Measurements from ENCODE around the gene UGT3A2. TPM values are rescaled to one million over a fixed set of nuclear protein-coding genes. Genes with fewer than 3 reads are reported as not detected.

Gene UGT3A2
- total RNA-seq, 2 experiments from 2014 or later, result not detected

GRCh38 chr5:36070687-36071571, 4.2 kb upstream of the UGT3A2 start:
- Mint-ChIP-seq H3K27me3 (peaks cover 15% of the 10 kb centered on the region), H3K36me3 (no peaks in the 10 kb centered on the region), H3K27ac (no peak overlapping the region), H3K4me3 (peak overlapping the region; percentile 14), H3K9me3 (no peaks in the 10 kb centered on the region), H3K4me1 (ENCODE audit: low read depth) (peaks cover 8% of the 10 kb centered on the region)
- intact Hi-C loops (cut with micrococcal nuclease), result loop anchor here (10.0 kb wide), 1 partner anchor 174 kb away; the partner anchor contains the start of gene NADK2
- POLR2A ChIA-PET, result no interaction called here
- CTCF ChIA-PET, result interaction anchor here (1.9 to 3.7 kb wide), 2 partner anchors 8 to 12 kb away, joined by 5 to 20 read pairs; no protein-coding TSS in a partner anchor
- no peak for DNase-seq

DNA sequence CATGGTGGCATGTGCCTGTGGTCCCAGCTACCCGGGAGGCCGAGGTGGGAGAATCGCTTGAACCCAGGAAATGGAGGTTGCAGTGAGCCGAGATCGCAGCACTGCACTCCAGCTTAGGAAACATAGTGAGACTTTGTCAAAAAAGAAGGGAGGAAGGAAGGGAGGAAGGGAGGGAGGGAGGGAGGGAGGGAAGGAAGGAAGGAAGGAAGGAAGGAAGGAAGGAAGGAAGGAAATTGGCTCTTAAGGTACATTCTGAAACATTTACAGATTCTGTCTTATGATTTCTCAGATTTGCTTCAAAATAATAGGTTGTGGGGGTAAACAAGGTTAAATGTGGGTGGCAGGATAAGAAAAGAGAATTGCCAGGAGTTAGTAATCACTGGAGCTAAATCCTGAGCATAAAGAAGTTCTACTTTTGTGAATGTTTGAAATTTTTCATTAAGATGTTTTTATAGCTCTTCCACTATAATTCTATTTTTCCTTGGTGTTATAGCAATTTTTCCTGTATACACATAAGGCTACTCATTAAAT, 2.1 kb upstream of the UGT3A2 start:
- H3K4me1 Mint-ChIP-seq (ENCODE audit: low read depth), result peaks cover 8% of the 10 kb centered on the region
- no peaks in the 10 kb centered on the region for H3K9me3 Mint-ChIP-seq
- H3K27ac Mint-ChIP-seq, result no peak overlapping the region
- no peaks in the 10 kb centered on the region for H3K36me3 Mint-ChIP-seq
- H3K27me3 Mint-ChIP-seq, result peaks cover 22% of the 10 kb centered on the region
- H3K4me3 Mint-ChIP-seq, result no peak overlapping the region
- ChIA-PET CTCF (interaction anchor here (0.6 to 3.7 kb wide), 2 partner anchors 10 to 24 kb away, joined by 3 to 20 read pairs; no protein-coding TSS in a partner anchor), POLR2A (no interaction called here)
- DNase-seq, result no peak
- intact Hi-C loops (cut with micrococcal nuclease), result no loop called here

- intact Hi-C loops (cut with micrococcal nuclease), result no loop called here
- ChIA-PET POLR2A (no interaction called here), CTCF (interaction anchor here (0.6 to 2.1 kb wide), 2 partner anchors 11 to 13 kb away, joined by 3 to 11 read pairs; no protein-coding TSS in a partner anchor)
- Mint-ChIP-seq H3K9me3 (no peaks in the 10 kb centered on the region), H3K4me3 (no peak overlapping the region), H3K36me3 (no peaks in the 10 kb centered on the region), H3K27ac (no peak overlapping the region), H3K27me3 (peaks cover 22% of the 10 kb centered on the region), H3K4me1 (ENCODE audit: low read depth) (peaks cover 4% of the 10 kb centered on the region)
- DNase-seq, result no peak
Measured at GRCh38 chr5:36066001-36066539, 612 bp downstream of the UGT3A2 start.

DNA sequence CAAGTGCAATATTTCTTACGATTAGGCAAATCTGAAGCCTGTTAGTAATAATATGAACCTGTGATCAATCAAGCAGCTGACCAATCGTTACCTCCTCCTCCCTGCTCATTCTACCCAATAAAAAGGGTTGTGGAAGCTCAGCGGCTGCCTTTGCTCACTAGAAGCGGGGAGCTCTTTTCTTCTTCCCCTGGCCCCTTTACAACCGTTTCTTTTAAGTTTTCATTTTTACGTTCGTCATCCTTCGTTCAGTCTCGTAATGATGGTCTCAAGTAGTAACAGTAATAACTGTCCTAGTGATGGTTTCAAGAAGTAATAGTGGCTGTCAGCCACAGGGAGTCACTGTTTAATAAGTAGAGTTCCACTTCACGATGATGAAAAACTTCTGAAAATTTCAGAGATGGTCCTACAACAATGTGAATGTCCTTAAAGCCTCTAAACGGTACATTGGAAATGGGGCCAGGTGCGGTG, 6.2 kb downstream of the UGT3A2 start:
- intact Hi-C loops (cut with micrococcal nuclease), result no loop called here
- Mint-ChIP-seq H3K27ac (no peak overlapping the region), H3K4me1 (ENCODE audit: low read depth) (no peaks in the 10 kb centered on the region), H3K36me3 (no peaks in the 10 kb centered on the region), H3K4me3 (no peak overlapping the region), H3K27me3 (peaks cover 11% of the 10 kb centered on the region), H3K9me3 (no peaks in the 10 kb centered on the region)
- ChIA-PET POLR2A (no interaction called here), CTCF (interaction anchor here (0.9 to 1.7 kb wide), 2 partner anchors 19 to 244 kb away, joined by 3 to 5 read pairs; no protein-coding TSS in a partner anchor)
- no peak for DNase-seq

DNA sequence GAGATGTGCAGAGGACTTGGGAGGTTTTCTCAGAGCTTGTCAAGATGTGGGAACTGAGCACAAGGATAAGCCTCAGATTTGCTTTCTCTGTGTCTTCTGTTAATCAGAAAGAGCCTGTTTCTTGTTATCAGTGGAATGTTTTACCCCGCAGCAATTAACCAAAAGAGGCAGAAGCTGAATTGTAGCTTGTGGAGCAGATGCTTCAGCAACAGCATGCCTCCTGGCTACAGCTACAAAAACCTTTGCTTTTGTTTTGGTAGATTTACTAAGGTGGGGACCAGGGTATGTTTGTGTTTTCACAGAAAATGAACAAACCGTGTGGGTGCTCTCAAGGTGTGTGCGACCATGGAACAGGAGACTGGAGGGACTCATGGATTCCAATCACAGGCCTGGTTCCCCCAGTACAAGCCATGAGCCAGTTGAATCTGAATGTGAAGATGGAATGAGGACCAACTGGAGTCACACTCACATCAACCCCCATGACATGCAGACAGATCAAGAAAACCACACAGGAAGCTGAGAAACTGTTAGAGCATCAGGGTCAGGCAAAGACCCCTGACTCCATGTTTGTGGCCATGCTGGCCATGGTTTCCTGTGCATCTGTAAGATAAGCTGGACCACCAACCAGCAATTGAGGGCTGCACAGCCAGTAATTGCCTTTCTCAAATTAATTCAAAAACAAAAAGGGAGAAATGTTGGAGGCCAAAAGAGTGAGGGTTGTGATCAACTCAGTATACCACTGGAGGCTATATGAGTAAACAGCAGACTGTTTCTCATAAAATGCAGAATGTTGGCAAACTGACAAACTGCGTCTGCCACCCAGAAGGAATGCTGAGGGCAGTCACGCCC, 6.9 kb downstream of the UGT3A2 start:
- ChIA-PET CTCF (interaction anchor here (0.9 to 1.7 kb wide), 2 partner anchors 19 to 245 kb away, joined by 3 to 5 read pairs; no protein-coding TSS in a partner anchor), POLR2A (no interaction called here)
- no peaks in the 10 kb centered on the region for H3K9me3 Mint-ChIP-seq

DNA sequence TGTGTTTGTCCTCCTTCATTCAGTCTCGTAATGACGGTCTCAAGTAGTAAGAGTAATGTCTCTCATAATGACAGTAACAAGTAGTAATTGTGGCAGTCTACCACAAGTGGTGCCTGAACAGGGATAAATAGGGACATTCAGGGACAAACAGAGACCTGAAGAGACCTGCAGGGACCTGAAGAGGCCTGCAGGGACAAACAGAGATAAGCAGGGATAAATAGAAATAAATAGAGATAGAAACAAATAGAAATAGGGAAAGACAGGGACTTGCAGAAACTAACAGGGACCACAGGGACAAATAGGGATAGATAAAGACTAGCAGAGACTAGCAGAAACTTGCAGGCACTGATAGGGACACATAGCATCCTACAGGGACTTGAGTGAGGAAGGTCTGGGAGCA, 7.9 kb downstream of the UGT3A2 start:
- POLR2A ChIA-PET, result no interaction called here
- CTCF ChIA-PET, result interaction anchor here (1.7 kb wide), 1 partner anchor 20 kb away, joined by 5 read pairs; no protein-coding TSS in a partner anchor
- Mint-ChIP-seq H3K4me1 (ENCODE audit: low read depth) (peaks cover 2% of the 10 kb centered on the region), H3K9me3 (no peaks in the 10 kb centered on the region), H3K27ac (no peak overlapping the region), H3K36me3 (no peaks in the 10 kb centered on the region), H3K4me3 (no peak overlapping the region), H3K27me3 (peaks cover 7% of the 10 kb centered on the region)
- intact Hi-C loops (cut with micrococcal nuclease), result no loop called here
- DNase-seq, result no peak

More for the DNA sequence above, 6.9 kb downstream of the UGT3A2 start:
- intact Hi-C loops (cut with micrococcal nuclease), result no loop called here
- Mint-ChIP-seq H3K4me3 (no peak overlapping the region), H3K4me1 (ENCODE audit: low read depth) (no peaks in the 10 kb centered on the region), H3K36me3 (no peaks in the 10 kb centered on the region), H3K27me3 (peaks cover 9% of the 10 kb centered on the region), H3K27ac (no peak overlapping the region)
- DNase-seq, result no peak

DNA sequence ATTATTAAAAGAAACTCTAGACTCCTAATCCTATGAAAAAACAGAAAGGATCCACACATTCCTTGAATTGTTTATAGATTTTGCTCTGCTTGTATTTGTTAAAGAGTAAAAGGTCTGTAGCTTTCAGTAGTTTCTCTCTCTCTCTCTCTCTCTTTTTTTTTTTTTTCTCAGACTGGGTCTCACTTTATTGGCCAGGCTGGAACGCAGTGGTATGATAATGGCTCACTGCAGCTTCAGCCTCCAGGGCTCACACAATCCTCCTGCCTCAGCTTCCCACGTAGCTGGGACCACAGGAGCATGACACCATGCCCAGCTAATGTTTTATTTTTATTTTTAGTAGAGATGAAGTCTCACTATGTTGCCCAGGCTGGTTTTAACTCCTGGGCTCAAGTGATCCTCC, 9.3 kb downstream of the UGT3A2 start:
- ChIA-PET CTCF (no interaction called here), POLR2A (no interaction called here)
- H3K4me1 Mint-ChIP-seq (ENCODE audit: low read depth), result peaks cover 2% of the 10 kb centered on the region

GRCh38 chr5:36056422-36056821, 10.3 kb downstream of the UGT3A2 start:
- ChIA-PET POLR2A (no interaction called here), CTCF (no interaction called here)
- no peak overlapping the region for H3K4me3 Mint-ChIP-seq
- H3K27me3 Mint-ChIP-seq, result peaks cover 9% of the 10 kb centered on the region
- H3K9me3 Mint-ChIP-seq, result no peaks in the 10 kb centered on the region
- peaks cover 2% of the 10 kb centered on the region for H3K4me1 Mint-ChIP-seq (ENCODE audit: low read depth)
- H3K36me3 Mint-ChIP-seq, result no peaks in the 10 kb centered on the region
- no peak overlapping the region for H3K27ac Mint-ChIP-seq
- no peak for DNase-seq
- intact Hi-C loops (cut with micrococcal nuclease), result no loop called here

More for the DNA sequence above, 9.3 kb downstream of the UGT3A2 start:
- intact Hi-C loops (cut with micrococcal nuclease), result no loop called here
- no peak for DNase-seq
- no peaks in the 10 kb centered on the region for H3K9me3 Mint-ChIP-seq
- no peak overlapping the region for H3K4me3 Mint-ChIP-seq
- H3K27ac Mint-ChIP-seq, result no peak overlapping the region
- peaks cover 8% of the 10 kb centered on the region for H3K27me3 Mint-ChIP-seq
- no peaks in the 10 kb centered on the region for H3K36me3 Mint-ChIP-seq

- ChIA-PET CTCF (no interaction called here), POLR2A (no interaction called here)
- no peak for DNase-seq
- Mint-ChIP-seq H3K4me3 (no peak overlapping the region), H3K36me3 (no peaks in the 10 kb centered on the region), H3K27me3 (peaks cover 9% of the 10 kb centered on the region), H3K4me1 (ENCODE audit: low read depth) (peaks cover 2% of the 10 kb centered on the region), H3K27ac (no peak overlapping the region), H3K9me3 (no peaks in the 10 kb centered on the region)
- intact Hi-C loops (cut with micrococcal nuclease), result no loop called here
Measured at GRCh38 chr5:36055984-36056383, 10.7 kb downstream of the UGT3A2 start.

GRCh38 chr5:36054647-36055046, 12.0 kb downstream of the UGT3A2 start:
- peaks cover 9% of the 10 kb centered on the region for H3K27me3 Mint-ChIP-seq
- ChIA-PET POLR2A (no interaction called here), CTCF (no interaction called here)
- H3K9me3 Mint-ChIP-seq, result no peaks in the 10 kb centered on the region
- no peak for DNase-seq
- no peak overlapping the region for H3K4me3 Mint-ChIP-seq
- H3K4me1 Mint-ChIP-seq (ENCODE audit: low read depth), result peaks cover 2% of the 10 kb centered on the region
- H3K36me3 Mint-ChIP-seq, result no peaks in the 10 kb centered on the region
- intact Hi-C loops (cut with micrococcal nuclease), result no loop called here
- H3K27ac Mint-ChIP-seq, result no peak overlapping the region

- DNase-seq, result no peak
- ChIA-PET CTCF (no interaction called here), POLR2A (no interaction called here)
- H3K4me1 Mint-ChIP-seq (ENCODE audit: low read depth), result peaks cover 2% of the 10 kb centered on the region
- intact Hi-C loops (cut with micrococcal nuclease), result no loop called here
- H3K36me3 Mint-ChIP-seq, result no peaks in the 10 kb centered on the region
- no peak overlapping the region for H3K27ac Mint-ChIP-seq
- H3K9me3 Mint-ChIP-seq, result no peaks in the 10 kb centered on the region
- peaks cover 7% of the 10 kb centered on the region for H3K27me3 Mint-ChIP-seq
- H3K4me3 Mint-ChIP-seq, result no peak overlapping the region
Measured at GRCh38 chr5:36052538-36052937, 14.1 kb downstream of the UGT3A2 start.
